Mucosa of descending colon (tissue), 3 donors: ENCODE measurements around the gene OR2J3. TPM values are rescaled to one million over a fixed set of nuclear protein-coding genes. Genes with fewer than 3 reads are reported as not detected.
"Not testable (repeated sequence)": the region's sequence is repeated elsewhere in the genome, so short reads cannot be mapped to it uniquely, and the experiment has no call there.

Experiments
- ATAC-seq: fragments of 200-7000 bp; cut with Tn5 transposase; one replicate; pipeline ENCODE4 v1.9.1; 2020; ENCODE audit warnings: mild to moderate bottlenecking, moderate library complexity
- DNase-seq, 3 donors: peaks; one replicate each; pipeline ENCODE4 v3.0.0-alpha.2; 2020
- H3K36me3 ChIP-seq: fragments of 200-600 bp; one replicate; pipeline ENCODE4 v1.8.0; 2021; ENCODE audit warnings: low read depth, mild to moderate bottlenecking
- H3K4me1 ChIP-seq: fragments of 200-600 bp; one replicate; pipeline ENCODE4 v1.8.0; 2021; ENCODE audit warnings: low read depth, mild to moderate bottlenecking
- H3K4me3 ChIP-seq: fragments of 200-600 bp; one replicate; pipeline ENCODE4 v1.8.0; 2021; ENCODE audit warnings: mild to moderate bottlenecking
- H3K9me3 ChIP-seq: fragments of 200-600 bp; one replicate; pipeline ENCODE4 v1.8.0; 2021; ENCODE audit warnings: mild to moderate bottlenecking
- CTCF ChIP-seq: fragments of 200-600 bp; IDR thresholded peaks from one replicate; pipeline ENCODE4 v1.8.0; 2022; ENCODE audit warnings: antibody characterized with exemption, mild to moderate bottlenecking
- intact Hi-C, 2 donors: fragments of 100-400 bp; cut with DNase I in 1 of 2; cut with micrococcal nuclease in 1 of 2; formaldehyde crosslinking; loops; one replicate each; pipeline versions ENCODE4 v1.11.0 to v1.11.1; 2022; cut with DNase I, micrococcal nuclease
- total RNA-seq, 3 donors: library from RNA; stranded (reverse); fragmentation: NEBNext Ultra II Directional in 2 of 3; extraction: Animal tissue kit (Norgen Biotek cat#: 25700) in 2 of 3; gene quantifications; one replicate each; pipeline versions ENCODE4 v1.2.1 to v1.2.4, GENCODE V29; 2021 to 2023
- donor health status: DM: no; HTN: no; CAD: no; lungs with moderate emphysema.
- donor health status: DM: no; HTN: no; CAD: no.
- donor health status: DM: no; HTN: yes; CAD: no.

Gene OR2J3
- total RNA-seq, 3 donors from 2014 or later, result not detected

DNA sequence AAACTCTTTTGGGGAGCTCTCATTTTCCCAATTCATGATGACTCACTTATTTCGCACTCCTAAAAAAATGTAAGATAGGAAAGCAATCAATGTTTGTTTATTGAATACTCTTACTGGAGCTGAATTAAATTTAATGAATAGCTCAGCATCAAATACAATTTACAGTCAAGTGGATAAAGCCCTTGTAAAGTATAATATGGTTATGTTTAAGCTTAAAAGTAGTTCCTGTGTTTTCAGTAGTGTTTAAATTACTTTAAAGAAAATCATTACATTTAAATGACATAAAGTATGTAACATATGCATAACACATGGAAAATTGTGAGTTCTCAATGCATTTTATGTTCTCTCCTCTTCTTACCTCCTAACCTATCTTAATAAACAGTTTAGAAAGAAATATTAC, 20.6 kb upstream of the OR2J3 start, which contains the start of gene OR2B3:
TSS of gene OR2B3 (minus strand) at position 101 of the 400 bp plus-strand sequence. CDS start at position 36, 65 bp downstream.
- intact Hi-C loops, result no loop called here
- no peak for ATAC-seq
- H3K4me3 ChIP-seq, result no peak within 1 kb of the TSS
- no peak for TF ChIP-seq CTCF
- no peaks in the 10 kb centered on the region for H3K36me3 ChIP-seq
- H3K9me3 ChIP-seq, result no peaks in the 10 kb centered on the region
- DNase-seq, result no peak
- H3K4me1 ChIP-seq, result no peaks in the 10 kb centered on the region

- DNase-seq (no peak), ATAC-seq (no peak)
- intact Hi-C loops, result no loop called here
- H3K4me3 ChIP-seq, result no peak overlapping the region
- H3K9me3 ChIP-seq, result no peaks in the 10 kb centered on the region
- no peaks in the 10 kb centered on the region for H3K4me1 ChIP-seq
- TF ChIP-seq CTCF, result no peak
- no peaks in the 10 kb centered on the region for H3K36me3 ChIP-seq
Observed at GRCh38 chr6:29092957-29093356, 14.9 kb upstream of the OR2J3 start.

DNA sequence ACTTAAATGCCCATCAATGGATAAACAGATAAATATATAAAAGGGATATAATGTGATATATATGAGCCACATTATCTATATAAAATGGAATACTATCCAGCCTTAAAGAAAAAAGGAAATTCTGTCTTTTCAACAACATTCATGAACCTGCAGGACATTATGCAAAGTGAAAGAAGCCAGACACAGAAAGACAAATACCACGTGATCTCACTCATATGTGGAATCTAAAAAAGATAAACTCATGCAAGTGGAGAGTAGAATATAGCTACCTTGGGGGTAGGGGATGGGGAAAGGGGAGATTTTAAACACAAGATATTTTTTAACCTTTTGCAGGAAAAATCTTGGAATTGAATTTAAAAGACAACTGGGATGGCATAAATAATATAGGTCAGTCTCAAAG, 10.1 kb upstream of the OR2J3 start:
- no peak for TF ChIP-seq CTCF
- intact Hi-C loops, result no loop called here
- no peaks in the 10 kb centered on the region for H3K36me3 ChIP-seq
- ATAC-seq (no peak), DNase-seq (no peak)
- no peaks in the 10 kb centered on the region for H3K4me1 ChIP-seq
- no peaks in the 10 kb centered on the region for H3K9me3 ChIP-seq
- no peak overlapping the region for H3K4me3 ChIP-seq

- DNase-seq (no peak), ATAC-seq (no peak)
- intact Hi-C loops, result no loop called here
- no peaks in the 10 kb centered on the region for H3K4me1 ChIP-seq
- H3K36me3 ChIP-seq, result no peaks in the 10 kb centered on the region
- H3K4me3 ChIP-seq, result no peak within 1 kb of the TSS
- H3K9me3 ChIP-seq, result no peaks in the 10 kb centered on the region
- no peak for TF ChIP-seq CTCF
Observed at GRCh38 chr6:29099190-29099589, 8.7 kb upstream of the OR2J3 start, which contains the start of gene OR2J1. Gene OR2J1, plus strand, starts transcription at chr6:29099490. Its CDS starts 1,453 bp downstream, at chr6:29100943.

- no peak for ATAC-seq
- TF ChIP-seq CTCF, result no peak
Observed at GRCh38 chr6:29112135-29112534, 4.3 kb downstream of the OR2J3 start.

GRCh38 chr6:29114964-29115363, 7.1 kb downstream of the OR2J3 start:
- H3K4me3 ChIP-seq, DNase-seq, H3K9me3 ChIP-seq, H3K4me1 ChIP-seq, intact Hi-C loops, H3K36me3 ChIP-seq, ATAC-seq: not testable (repeated sequence)

More at GRCh38 chr6:29112135-29112534, 4.3 kb downstream of the OR2J3 start:
- intact Hi-C loops, result no loop called here
- Histone ChIP-seq H3K4me3 (no peak overlapping the region), H3K9me3 (no peaks in the 10 kb centered on the region), H3K36me3 (no peaks in the 10 kb centered on the region), H3K4me1 (no peaks in the 10 kb centered on the region)
- peak in 1 of 3 donors; percentile 3 for DNase-seq
